MM.1S (cell line): Measurements from ENCODE around the gene CD248.

ENCODE experiments used
- DNase-seq: peaks from one replicate; pipeline ENCODE4 v3.0.0-alpha.2; 2015
- H2AFZ ChIP-seq: fragments of 300-600 bp; sonication (generic); 2 replicates; pipeline ENCODE4 v1.6.0; 2016; ENCODE audit warnings: antibody characterized with exemption, low read length
- H3F3A ChIP-seq: fragments of 300-600 bp; sonication (generic); 2 replicates; pipeline ENCODE4 v1.6.1; 2016; ENCODE audit warnings: mild to moderate bottlenecking, antibody characterized with exemption, low read length, moderate library complexity, mixed read lengths; ENCODE audit not compliant: insufficient read depth
- H3K27ac ChIP-seq: fragments of 300-600 bp; sonication (generic); 2 replicates; pipeline ENCODE4 v1.5.1; 2016; ENCODE audit warnings: mild to moderate bottlenecking, low read length
- H3K27me3 ChIP-seq: fragments of 300-600 bp; sonication (generic); replicated peaks from 2 replicates; pipeline ENCODE4 v1.6.0; 2016; ENCODE audit warnings: low read length; ENCODE audit not compliant: insufficient read depth
- H3K36me3 ChIP-seq: fragments of 300-600 bp; sonication (generic); replicated peaks from 2 replicates; pipeline ENCODE4 v1.6.1; 2016; ENCODE audit warnings: mild to moderate bottlenecking, low read length, mixed read lengths; ENCODE audit not compliant: insufficient read depth
- H3K4me1 ChIP-seq: fragments of 300-600 bp; sonication (generic); 2 replicates; pipeline ENCODE4 v1.6.1; 2016; ENCODE audit warnings: low read length, mixed read lengths
- H3K4me2 ChIP-seq: fragments of 300-600 bp; sonication (generic); 2 replicates; pipeline ENCODE4 v1.6.0; 2016; ENCODE audit warnings: low read depth, low read length
- H3K4me3 ChIP-seq: fragments of 300-600 bp; sonication (generic); 2 replicates; pipeline ENCODE4 v1.5.1; 2016; ENCODE audit warnings: low read length, mixed read lengths
- H3K79me2 ChIP-seq: fragments of 300-600 bp; sonication (generic); 2 replicates; pipeline ENCODE4 v1.6.1; 2016; ENCODE audit warnings: mixed run types, low read length, mixed read lengths
- H3K9ac ChIP-seq: fragments of 300-600 bp; sonication (generic); 2 replicates; pipeline ENCODE4 v1.6.1; 2016; ENCODE audit warnings: low read length, mixed read lengths
- H3K9me2 ChIP-seq: fragments of 300-600 bp; sonication (generic); replicated peaks from 2 replicates; pipeline ENCODE4 v1.6.1; 2016; ENCODE audit warnings: mild to moderate bottlenecking, low read length, mixed read lengths; ENCODE audit not compliant: insufficient read depth
- H3K9me3 ChIP-seq: fragments of 300-600 bp; sonication (generic); replicated peaks from 2 replicates; pipeline ENCODE4 v1.6.1; 2016; ENCODE audit warnings: mild to moderate bottlenecking, low read length, mixed read lengths; ENCODE audit not compliant: insufficient read depth
- H4K20me1 ChIP-seq: fragments of 300-600 bp; sonication (generic); 2 replicates; pipeline ENCODE4 v1.6.1; 2016; ENCODE audit warnings: mild to moderate bottlenecking, low read length, moderate library complexity, mixed read lengths; ENCODE audit not compliant: insufficient read depth
- EZH2 ChIP-seq: fragments of 300-600 bp; sonication (generic); optimal IDR thresholded peaks from 2 replicates; pipeline ENCODE3; 2017; ENCODE audit warnings: low read depth, mild to moderate bottlenecking, antibody characterized with exemption, low read length, mixed read lengths
- EZH2phosphoT487 ChIP-seq: fragments of 300-600 bp; sonication (generic); IDR thresholded peaks from 2 replicates; pipeline ENCODE4 v1.6.1; 2018; ENCODE audit warnings: antibody characterized with exemption, low read length
- TF ChIP-seq, protein P1 (sequence below): fragments of 300-600 bp; sonication (generic); IDR thresholded peaks from 2 replicates; pipeline ENCODE4 v1.5.1; 2016; ENCODE audit warnings: antibody characterized with exemption, low read length, mixed read lengths

Gene CD248

DNA sequence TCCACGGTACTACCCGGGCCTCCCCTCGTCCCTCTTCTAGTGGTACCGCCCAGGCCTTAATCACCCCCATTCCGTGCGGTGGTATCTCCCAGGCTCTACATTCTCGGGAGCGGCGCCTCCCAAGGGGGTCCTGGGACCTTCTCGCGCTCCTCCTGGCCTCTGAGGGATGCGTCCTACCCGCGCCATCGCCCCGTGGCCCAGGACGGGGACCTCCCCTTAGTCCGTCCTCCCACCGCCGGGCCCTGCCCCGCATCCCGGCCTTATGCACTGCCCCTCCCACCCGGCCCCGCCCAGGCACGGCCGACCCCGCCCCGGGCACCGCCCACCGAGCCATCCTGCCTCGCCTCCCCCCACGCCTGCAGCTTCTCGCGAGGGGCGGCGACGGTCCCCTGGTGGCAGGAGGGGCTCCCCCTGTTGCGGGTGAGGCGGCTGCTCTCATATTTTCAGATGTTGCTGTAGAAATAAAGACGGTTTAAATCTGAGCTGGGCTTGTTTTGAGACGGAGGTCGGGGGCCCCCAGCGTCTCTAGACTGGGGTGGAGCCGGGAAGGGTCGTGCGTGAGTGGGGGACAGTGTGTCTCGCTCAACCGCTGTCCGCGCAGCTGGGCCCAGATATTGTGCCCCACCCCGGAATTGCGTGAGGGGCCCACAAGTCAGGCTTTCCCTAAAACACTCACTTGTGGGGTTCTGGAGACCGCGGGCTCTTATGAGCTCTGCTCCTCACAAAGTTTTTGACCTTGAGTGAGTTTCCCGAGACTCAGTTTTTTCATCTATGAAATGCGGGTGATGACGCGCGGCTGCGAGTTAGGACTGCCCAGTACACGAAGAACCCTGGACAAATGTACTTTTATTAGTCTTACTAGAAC, 49.2 kb downstream of the CD248 start:
- Histone ChIP-seq H2AFZ (peak overlapping the region; percentile 28), H3K36me3 (0 out of 2 replicates have a peak, but pooled peaks cover 2% of the 10 kb centered on the region), H3K9ac (peak overlapping the region; percentile 84)

DNA sequence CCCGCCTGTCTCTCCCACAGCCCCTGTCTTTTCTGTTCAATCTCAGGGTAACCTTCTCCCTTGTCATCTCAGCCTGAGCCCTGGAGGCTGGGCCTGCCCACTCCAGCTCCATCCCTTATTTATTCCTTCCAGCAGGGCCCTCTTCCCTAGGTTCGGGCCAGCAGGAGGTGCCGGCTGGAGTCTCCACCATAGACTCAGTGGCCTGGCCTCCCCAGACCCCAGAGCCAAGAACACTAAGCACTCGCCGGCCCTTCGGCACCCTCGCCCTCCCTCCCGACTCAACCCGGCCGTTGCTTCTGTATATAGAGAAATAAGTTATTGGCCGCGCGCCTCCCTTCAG, 49.8 kb downstream of the CD248 start:
- peak overlapping the region; percentile 96 for H3K4me3 ChIP-seq
- H3K79me2 ChIP-seq: peaks cover 32% of the 10 kb centered on the region
- 0 out of 2 replicates have a peak overlapping the region, but pooled peaks have one; percentile 2 for H2AFZ ChIP-seq
- H3K4me1 ChIP-seq: peaks cover 11% of the 10 kb centered on the region; the same call in 1 of the 2 replicates
- H3K27ac ChIP-seq: no peak overlapping the region
- H3K9me3 ChIP-seq: no peaks in the 10 kb centered on the region
- H3K9ac ChIP-seq: peak overlapping the region; percentile 37; the same call in 1 of the 2 replicates
- H3K9me2 ChIP-seq: no peaks in the 10 kb centered on the region
- DNase-seq: no peak
- no peak for TF ChIP-seq EZH2
- TF ChIP-seq EZH2phosphoT487: no peak
- TF ChIP-seq, protein P1, sequence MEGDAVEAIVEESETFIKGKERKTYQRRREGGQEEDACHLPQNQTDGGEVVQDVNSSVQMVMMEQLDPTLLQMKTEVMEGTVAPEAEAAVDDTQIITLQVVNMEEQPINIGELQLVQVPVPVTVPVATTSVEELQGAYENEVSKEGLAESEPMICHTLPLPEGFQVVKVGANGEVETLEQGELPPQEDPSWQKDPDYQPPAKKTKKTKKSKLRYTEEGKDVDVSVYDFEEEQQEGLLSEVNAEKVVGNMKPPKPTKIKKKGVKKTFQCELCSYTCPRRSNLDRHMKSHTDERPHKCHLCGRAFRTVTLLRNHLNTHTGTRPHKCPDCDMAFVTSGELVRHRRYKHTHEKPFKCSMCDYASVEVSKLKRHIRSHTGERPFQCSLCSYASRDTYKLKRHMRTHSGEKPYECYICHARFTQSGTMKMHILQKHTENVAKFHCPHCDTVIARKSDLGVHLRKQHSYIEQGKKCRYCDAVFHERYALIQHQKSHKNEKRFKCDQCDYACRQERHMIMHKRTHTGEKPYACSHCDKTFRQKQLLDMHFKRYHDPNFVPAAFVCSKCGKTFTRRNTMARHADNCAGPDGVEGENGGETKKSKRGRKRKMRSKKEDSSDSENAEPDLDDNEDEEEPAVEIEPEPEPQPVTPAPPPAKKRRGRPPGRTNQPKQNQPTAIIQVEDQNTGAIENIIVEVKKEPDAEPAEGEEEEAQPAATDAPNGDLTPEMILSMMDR: no peak
- peak overlapping the region; percentile 94 for H3K4me2 ChIP-seq
- no peaks in the 10 kb centered on the region for H4K20me1 ChIP-seq
- peaks cover 12% of the 10 kb centered on the region; the same call in 1 of the 2 replicates for H3F3A ChIP-seq
- H3K36me3 ChIP-seq: no peaks in the 10 kb centered on the region
- no peaks in the 10 kb centered on the region for H3K27me3 ChIP-seq

More for the DNA sequence above, 49.2 kb downstream of the CD248 start:
- Histone ChIP-seq H3K9me2 (no peaks in the 10 kb centered on the region), H3K27me3 (no peaks in the 10 kb centered on the region), H4K20me1 (no peaks in the 10 kb centered on the region), H3K79me2 (peaks cover 32% of the 10 kb centered on the region), H3K4me3 (peak overlapping the region; percentile 96), H3K4me2 (peak overlapping the region; percentile 94), H3F3A (peaks cover 12% of the 10 kb centered on the region; the same call in 1 of the 2 replicates), H3K27ac (peak overlapping the region; percentile 78), H3K9me3 (no peaks in the 10 kb centered on the region), H3K4me1 (peaks cover 11% of the 10 kb centered on the region; the same call in 1 of the 2 replicates)
- TF ChIP-seq, protein P1: no peak
- TF ChIP-seq EZH2 (no peak), EZH2phosphoT487 (no peak)
- DNase-seq: peak; percentile 76

DNA sequence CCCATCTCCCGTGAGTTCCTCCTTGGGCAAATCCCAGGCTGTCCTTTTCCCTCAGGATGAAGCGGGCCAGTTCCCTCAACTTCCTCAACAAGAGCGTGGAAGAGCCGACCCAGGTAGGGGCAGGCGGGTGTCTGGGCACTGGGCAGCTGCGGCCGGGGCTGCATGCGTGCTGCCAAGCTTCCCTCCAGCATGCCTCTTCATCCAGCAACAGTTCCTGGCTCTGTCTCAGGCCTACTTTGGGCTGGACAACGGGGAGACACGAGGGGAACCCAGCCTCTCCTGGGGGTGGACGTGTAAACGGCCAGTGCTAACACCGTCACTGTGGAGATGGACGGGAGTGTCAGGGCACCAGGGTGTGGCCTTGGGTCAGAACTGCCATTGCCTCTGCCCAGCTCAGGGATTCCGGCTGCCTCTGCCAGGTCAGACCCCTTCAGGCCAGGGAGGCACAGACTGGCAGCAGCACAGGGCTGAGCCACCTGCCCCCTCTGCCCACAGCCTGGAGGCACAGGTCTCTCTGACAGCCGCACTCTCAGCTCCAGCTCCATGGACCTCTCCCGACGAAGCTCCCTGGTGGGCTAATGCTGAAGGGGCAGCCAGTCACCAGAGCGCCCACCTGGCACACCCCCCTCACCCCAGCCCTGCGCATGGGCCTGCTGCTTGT, 50.3 kb downstream of the CD248 start:
- H3K4me2 ChIP-seq: peak overlapping the region; percentile 94; the same call in 1 of the 2 replicates

More for the DNA sequence above, 50.3 kb downstream of the CD248 start:
- H3K27ac ChIP-seq: no peak overlapping the region
- no peak overlapping the region for H3K4me3 ChIP-seq
- no peaks in the 10 kb centered on the region for H3K36me3 ChIP-seq
- H2AFZ ChIP-seq: no peak overlapping the region
- peaks cover 12% of the 10 kb centered on the region; the same call in 1 of the 2 replicates for H3F3A ChIP-seq
- no peaks in the 10 kb centered on the region for H4K20me1 ChIP-seq
- no peaks in the 10 kb centered on the region for H3K9me3 ChIP-seq
- peaks cover 27% of the 10 kb centered on the region for H3K79me2 ChIP-seq
- H3K9ac ChIP-seq: no peak overlapping the region; the same call in 1 of the 2 replicates
- H3K9me2 ChIP-seq: no peaks in the 10 kb centered on the region
- TF ChIP-seq EZH2phosphoT487 (no peak), EZH2 (no peak)
- TF ChIP-seq, protein P1: no peak
- DNase-seq: no peak
- H3K27me3 ChIP-seq: no peaks in the 10 kb centered on the region
- H3K4me1 ChIP-seq: peaks cover 11% of the 10 kb centered on the region; the same call in 1 of the 2 replicates
